Keratinocyte (primary cell): ENCODE data around the gene LMBR1.

Source experiments
- EZH2 ChIP-seq: IDR thresholded peaks from one replicate; pipeline ENCODE4 v1.6.1; 2012; ENCODE audit warnings: inconsistent platforms, mild to moderate bottlenecking, low read length, moderate library complexity
- TF ChIP-seq, protein P1 (sequence below), 3 experiments: IDR thresholded peaks in 1 of 3; conservative IDR thresholded peaks in 1 of 3; optimal IDR thresholded peaks in 1 of 3; 2 replicates in 2 of 3; 3 replicates in 1 of 3; pipeline versions ENCODE3 to v1.5.1; 2011; ENCODE audit warnings: low read length in 3 of 3, mild to moderate bottlenecking in 3 of 3, moderate library complexity in 2 of 3, control low read depth in 1 of 3, inconsistent platforms in 1 of 3; ENCODE audit not compliant: insufficient read depth in 2 of 3; ENCODE audit errors: extremely low read depth in 1 of 3

DNA sequence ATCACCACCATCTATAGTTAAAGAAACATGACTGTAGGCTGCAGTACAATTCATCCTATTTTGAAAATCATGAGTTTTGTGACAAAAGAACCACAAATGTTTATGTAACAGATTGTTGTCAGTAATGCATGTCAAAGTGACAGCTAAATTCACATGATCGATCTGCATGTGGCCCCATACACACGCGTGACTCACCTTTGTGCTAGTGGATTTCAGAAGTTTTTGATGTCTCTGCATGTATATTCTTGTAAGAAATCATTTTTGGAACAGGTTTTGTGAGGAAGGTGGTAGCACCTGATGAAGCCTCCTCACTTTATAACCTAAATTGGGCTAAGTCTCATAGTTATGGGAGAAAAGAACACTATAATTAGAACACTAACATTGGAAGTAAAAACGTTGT lies 235.3 kb downstream of the LMBR1 start:
- TF ChIP-seq, protein P1, sequence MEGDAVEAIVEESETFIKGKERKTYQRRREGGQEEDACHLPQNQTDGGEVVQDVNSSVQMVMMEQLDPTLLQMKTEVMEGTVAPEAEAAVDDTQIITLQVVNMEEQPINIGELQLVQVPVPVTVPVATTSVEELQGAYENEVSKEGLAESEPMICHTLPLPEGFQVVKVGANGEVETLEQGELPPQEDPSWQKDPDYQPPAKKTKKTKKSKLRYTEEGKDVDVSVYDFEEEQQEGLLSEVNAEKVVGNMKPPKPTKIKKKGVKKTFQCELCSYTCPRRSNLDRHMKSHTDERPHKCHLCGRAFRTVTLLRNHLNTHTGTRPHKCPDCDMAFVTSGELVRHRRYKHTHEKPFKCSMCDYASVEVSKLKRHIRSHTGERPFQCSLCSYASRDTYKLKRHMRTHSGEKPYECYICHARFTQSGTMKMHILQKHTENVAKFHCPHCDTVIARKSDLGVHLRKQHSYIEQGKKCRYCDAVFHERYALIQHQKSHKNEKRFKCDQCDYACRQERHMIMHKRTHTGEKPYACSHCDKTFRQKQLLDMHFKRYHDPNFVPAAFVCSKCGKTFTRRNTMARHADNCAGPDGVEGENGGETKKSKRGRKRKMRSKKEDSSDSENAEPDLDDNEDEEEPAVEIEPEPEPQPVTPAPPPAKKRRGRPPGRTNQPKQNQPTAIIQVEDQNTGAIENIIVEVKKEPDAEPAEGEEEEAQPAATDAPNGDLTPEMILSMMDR (optimal IDR thresholded peaks at IDR 0.05 in 1 of 3, IDR thresholded peaks at IDR 0.05 in 1 of 3, conservative IDR thresholded peaks at IDR 0.05 in 1 of 3; ENCODE audit: extremely low read depth in 1 of 3, insufficient read depth in 2 of 3, low read length in 3 of 3), result no peak
- no peak for TF ChIP-seq EZH2
